ENCODE data around the gene PTPN14.

The PTPN14 gene

GRCh38 chr1:214314178-214314843, 237.1 kb downstream of the PTPN14 start:
- H3K27ac ChIP-seq (ENCODE audit: low read depth, low read length), result no peak overlapping the region
- H3K4me3 ChIP-seq (ENCODE audit: low read length), result no peak overlapping the region
- no peak overlapping the region for H3K9ac ChIP-seq (ENCODE audit: low read depth, low read length)
- peaks cover 52% of the 10 kb centered on the region for H3K4me1 ChIP-seq (ENCODE audit: insufficient read depth, low read length)
- WGBS, result 90% methylated on average over 5 of the region's 5 CpGs
- no peaks in the 10 kb centered on the region for H3K9me3 ChIP-seq (ENCODE audit: insufficient read depth, low read depth, low read length)
- H3K27me3 ChIP-seq (ENCODE audit: insufficient read depth, low read length), result peaks cover 41% of the 10 kb centered on the region
- no peaks in the 10 kb centered on the region for H3K36me3 ChIP-seq (ENCODE audit: insufficient read depth, low read length)

GRCh38 chr1:214312530-214313051, 238.8 kb downstream of the PTPN14 start:
- Histone ChIP-seq H3K9ac (ENCODE audit: low read depth, low read length) (no peak overlapping the region), H3K4me3 (ENCODE audit: low read length) (no peak overlapping the region), H3K27ac (ENCODE audit: low read depth, low read length) (no peak overlapping the region), H3K4me1 (ENCODE audit: insufficient read depth, low read length) (peaks cover 35% of the 10 kb centered on the region), H3K36me3 (ENCODE audit: insufficient read depth, low read length) (no peaks in the 10 kb centered on the region), H3K9me3 (ENCODE audit: insufficient read depth, low read depth, low read length) (no peaks in the 10 kb centered on the region), H3K27me3 (ENCODE audit: insufficient read depth, low read length) (peaks cover 26% of the 10 kb centered on the region)
- 68% methylated on average over 10 of the region's 10 CpGs for WGBS

- H3K27ac ChIP-seq (ENCODE audit: low read depth, low read length), result no peak overlapping the region
- no peaks in the 10 kb centered on the region for H3K36me3 ChIP-seq (ENCODE audit: insufficient read depth, low read length)
- peaks cover 29% of the 10 kb centered on the region for H3K4me1 ChIP-seq (ENCODE audit: insufficient read depth, low read length)
- no peak overlapping the region for H3K4me3 ChIP-seq (ENCODE audit: low read length)
- WGBS, result 71% methylated on average over 10 of the region's 11 CpGs
- H3K9ac ChIP-seq (ENCODE audit: low read depth, low read length), result no peak overlapping the region
- no peaks in the 10 kb centered on the region for H3K9me3 ChIP-seq (ENCODE audit: insufficient read depth, low read depth, low read length)
- peaks cover 26% of the 10 kb centered on the region for H3K27me3 ChIP-seq (ENCODE audit: insufficient read depth, low read length)
Measured at GRCh38 chr1:214310777-214311690, 240.4 kb downstream of the PTPN14 start.

GRCh38 chr1:214310010-214310409, 241.4 kb downstream of the PTPN14 start:
- peaks cover 16% of the 10 kb centered on the region for H3K27me3 ChIP-seq (ENCODE audit: insufficient read depth, low read length)
- no peak overlapping the region for H3K4me3 ChIP-seq (ENCODE audit: low read length)
- peaks cover 24% of the 10 kb centered on the region for H3K4me1 ChIP-seq (ENCODE audit: insufficient read depth, low read length)
- no peak overlapping the region for H3K9ac ChIP-seq (ENCODE audit: low read depth, low read length)
- WGBS, result 88% methylated on average over 3 of the region's 3 CpGs
- H3K9me3 ChIP-seq (ENCODE audit: insufficient read depth, low read depth, low read length), result no peaks in the 10 kb centered on the region
- no peak overlapping the region for H3K27ac ChIP-seq (ENCODE audit: low read depth, low read length)
- H3K36me3 ChIP-seq (ENCODE audit: insufficient read depth, low read length), result no peaks in the 10 kb centered on the region

DNA sequence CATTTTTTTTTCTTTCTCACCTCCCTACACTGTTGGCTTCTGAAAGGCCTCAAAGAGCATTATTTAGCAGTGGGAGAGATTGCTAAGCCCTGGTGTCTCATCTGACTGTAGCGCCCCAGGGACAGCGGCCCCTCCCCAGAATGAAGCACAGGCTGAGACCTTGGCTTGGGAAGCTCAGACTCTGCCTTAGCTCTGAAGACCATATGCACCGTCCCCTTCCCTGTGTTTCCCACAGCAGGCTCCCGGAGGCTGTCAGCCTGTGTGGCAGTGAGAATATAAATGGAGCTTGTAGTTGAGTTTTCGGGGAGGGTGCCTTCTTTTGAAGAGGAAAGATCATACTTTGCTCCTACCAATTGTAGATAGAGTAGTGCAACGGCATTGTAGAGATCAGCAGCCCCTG, 245.1 kb downstream of the PTPN14 start:
- Histone ChIP-seq H3K4me1 (ENCODE audit: insufficient read depth, low read length) (peaks cover 13% of the 10 kb centered on the region; the same call in 1 of the 2 replicates), H3K9ac (ENCODE audit: low read depth, low read length) (no peak overlapping the region), H3K4me3 (ENCODE audit: low read length) (no peak overlapping the region), H3K9me3 (ENCODE audit: insufficient read depth, low read depth, low read length) (no peaks in the 10 kb centered on the region), H3K27ac (ENCODE audit: low read depth, low read length) (no peak overlapping the region), H3K27me3 (ENCODE audit: insufficient read depth, low read length) (no peaks in the 10 kb centered on the region), H3K36me3 (ENCODE audit: insufficient read depth, low read length) (no peaks in the 10 kb centered on the region)
- WGBS, result 72% methylated on average over 6 of the region's 6 CpGs

DNA sequence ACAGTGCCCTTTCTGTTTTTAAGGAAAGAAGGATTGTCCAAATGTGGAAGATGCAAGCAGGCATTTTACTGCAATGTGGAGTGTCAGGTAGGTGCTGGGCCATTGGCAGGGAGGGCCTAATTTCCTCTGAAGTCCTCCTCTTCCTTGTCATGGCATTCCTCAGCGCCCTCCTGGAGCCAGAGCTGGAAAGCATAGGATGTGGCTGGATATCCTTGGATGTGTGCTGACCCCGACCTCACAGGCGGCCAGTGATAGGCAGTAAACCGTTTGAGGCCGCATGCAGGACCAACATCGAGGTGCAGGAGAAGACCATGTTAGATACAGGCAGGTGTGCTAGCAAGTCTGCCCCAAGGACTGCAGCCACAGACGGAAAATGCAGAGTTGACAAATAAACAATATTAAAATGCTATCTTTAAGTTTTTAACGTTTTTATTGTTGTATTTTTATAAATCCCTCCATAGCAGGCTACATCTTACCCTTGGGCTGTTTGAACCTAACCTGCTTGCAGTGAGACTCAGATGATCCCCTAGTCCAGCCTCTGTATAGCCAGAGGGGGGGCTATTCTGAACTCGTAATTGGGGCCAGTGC, 246.1 kb downstream of the PTPN14 start:
- Histone ChIP-seq H3K4me1 (ENCODE audit: insufficient read depth, low read length) (peaks cover 5% of the 10 kb centered on the region; the same call in 1 of the 2 replicates), H3K4me3 (ENCODE audit: low read length) (no peak overlapping the region)

GRCh38 chr1:214303141-214303930, 248.1 kb downstream of the PTPN14 start:
- Histone ChIP-seq H3K4me3 (ENCODE audit: low read length) (no peak overlapping the region), H3K27ac (ENCODE audit: low read depth, low read length) (no peak overlapping the region), H3K36me3 (ENCODE audit: insufficient read depth, low read length) (no peaks in the 10 kb centered on the region), H3K9ac (ENCODE audit: low read depth, low read length) (no peak overlapping the region), H3K9me3 (ENCODE audit: insufficient read depth, low read depth, low read length) (no peaks in the 10 kb centered on the region), H3K4me1 (ENCODE audit: insufficient read depth, low read length) (peaks cover 5% of the 10 kb centered on the region; the same call in 1 of the 2 replicates), H3K27me3 (ENCODE audit: insufficient read depth, low read length) (no peaks in the 10 kb centered on the region)
- WGBS, result 86% methylated on average over 25 of the region's 25 CpGs

More for the DNA sequence above, 246.1 kb downstream of the PTPN14 start:
- H3K9me3 ChIP-seq (ENCODE audit: insufficient read depth, low read depth, low read length), result no peaks in the 10 kb centered on the region
- H3K27ac ChIP-seq (ENCODE audit: low read depth, low read length), result no peak overlapping the region
- no peak overlapping the region for H3K9ac ChIP-seq (ENCODE audit: low read depth, low read length)
- H3K27me3 ChIP-seq (ENCODE audit: insufficient read depth, low read length), result no peaks in the 10 kb centered on the region
- 88% methylated on average over 8 of the region's 9 CpGs for WGBS
- no peaks in the 10 kb centered on the region for H3K36me3 ChIP-seq (ENCODE audit: insufficient read depth, low read length)

- Histone ChIP-seq H3K9ac (ENCODE audit: low read depth, low read length) (no peak overlapping the region), H3K9me3 (ENCODE audit: insufficient read depth, low read depth, low read length) (no peaks in the 10 kb centered on the region), H3K4me3 (ENCODE audit: low read length) (no peak overlapping the region), H3K27me3 (ENCODE audit: insufficient read depth, low read length) (peaks cover 3% of the 10 kb centered on the region; the same call in 1 of the 2 replicates), H3K36me3 (ENCODE audit: insufficient read depth, low read length) (no peaks in the 10 kb centered on the region), H3K27ac (ENCODE audit: low read depth, low read length) (no peak overlapping the region), H3K4me1 (ENCODE audit: insufficient read depth, low read length) (peaks cover 18% of the 10 kb centered on the region)
Measured at GRCh38 chr1:214301526-214301925, 249.9 kb downstream of the PTPN14 start.

- Histone ChIP-seq H3K4me3 (ENCODE audit: low read length) (no peak overlapping the region), H3K27me3 (ENCODE audit: insufficient read depth, low read length) (peaks cover 16% of the 10 kb centered on the region), H3K27ac (ENCODE audit: low read depth, low read length) (no peak overlapping the region), H3K36me3 (ENCODE audit: insufficient read depth, low read length) (no peaks in the 10 kb centered on the region), H3K9me3 (ENCODE audit: insufficient read depth, low read depth, low read length) (no peaks in the 10 kb centered on the region), H3K4me1 (ENCODE audit: insufficient read depth, low read length) (peaks cover 26% of the 10 kb centered on the region), H3K9ac (ENCODE audit: low read depth, low read length) (no peak overlapping the region)
- WGBS, result 96% methylated on average over 9 of the region's 9 CpGs
Measured at GRCh38 chr1:214300149-214300780, 251.1 kb downstream of the PTPN14 start.
